Measurements from ENCODE around the gene APLF. TPM values are rescaled to one million over a fixed set of nuclear protein-coding genes. Genes with fewer than 3 reads are reported as not detected.
A peak's percentile ranks its signal among the peaks of the same experiment; 100 is the strongest.

APLF gene
- 8.9 TPM for total RNA-seq

- DNase-seq (ENCODE audit: low spot score): peak; percentile 98
Observed at GRCh38 chr2:68467077-68467960, at the start of gene APLF, which contains the start of gene FBXO48. APLF (plus strand) TSS chr2:68467585; CDS start chr2:68467732, 147 bp downstream. FBXO48 (minus strand) TSS chr2:68467294; CDS start chr2:68465145, 2,149 bp downstream.

GRCh38 chr2:68417926-68418325 lies 49.5 kb upstream of the APLF start:
- DNase-seq (ENCODE audit: low spot score): no peak

- DNase-seq (ENCODE audit: low spot score): no peak
Observed at GRCh38 chr2:68418419-68418818, 49.0 kb upstream of the APLF start.

- DNase-seq (ENCODE audit: low spot score): no peak
Observed at GRCh38 chr2:68418855-68419254, 48.5 kb upstream of the APLF start.

- DNase-seq (ENCODE audit: low spot score): no peak
Observed at GRCh38 chr2:68420254-68420910, 47.0 kb upstream of the APLF start.

GRCh38 chr2:68423966-68424650 lies 43.3 kb upstream of the APLF start:
- DNase-seq (ENCODE audit: low spot score): no peak

GRCh38 chr2:68425503-68425902 lies 41.9 kb upstream of the APLF start:
- DNase-seq (ENCODE audit: low spot score): no peak

- DNase-seq (ENCODE audit: low spot score): no peak
Observed at GRCh38 chr2:68426446-68426845, 40.9 kb upstream of the APLF start.

GRCh38 chr2:68426848-68427579 lies 40.4 kb upstream of the APLF start:
- DNase-seq (ENCODE audit: low spot score): no peak

- DNase-seq (ENCODE audit: low spot score): no peak
Observed at GRCh38 chr2:68428126-68428525, 39.3 kb upstream of the APLF start.

- no peak for DNase-seq (ENCODE audit: low spot score)
Observed at GRCh38 chr2:68428746-68429145, 38.6 kb upstream of the APLF start.

- no peak for DNase-seq (ENCODE audit: low spot score)
Observed at GRCh38 chr2:68429311-68429826, 38.0 kb upstream of the APLF start.

GRCh38 chr2:68431316-68431972 lies 35.9 kb upstream of the APLF start:
- DNase-seq (ENCODE audit: low spot score): no peak

- DNase-seq (ENCODE audit: low spot score): no peak
Observed at GRCh38 chr2:68432696-68433658, 34.4 kb upstream of the APLF start.

GRCh38 chr2:68434981-68435380 lies 32.4 kb upstream of the APLF start:
- DNase-seq (ENCODE audit: low spot score): no peak

GRCh38 chr2:68435615-68436014 lies 31.8 kb upstream of the APLF start:
- no peak for DNase-seq (ENCODE audit: low spot score)

GRCh38 chr2:68436270-68436669 lies 31.1 kb upstream of the APLF start:
- DNase-seq (ENCODE audit: low spot score): no peak

- DNase-seq (ENCODE audit: low spot score): no peak
Observed at GRCh38 chr2:68438455-68439303, 28.7 kb upstream of the APLF start.

Measured in ureter (tissue), 1 donor.